Pancreas (tissue), 10 donors: ENCODE results near the gene PRAME. TPM values are rescaled to one million over a fixed set of nuclear protein-coding genes. Genes with fewer than 3 reads are reported as not detected.

ENCODE experiments used
- ATAC-seq, 4 donors: fragments of 200-7000 bp; cut with Tn5 transposase; one replicate each; pipeline versions ENCODE4 v1.8.0 to v1.9.1; 2020; ENCODE audit warnings: mild to moderate bottlenecking in 4 of 4, moderate library complexity in 4 of 4
- DNase-seq, 6 donors: peaks; one replicate each; pipeline ENCODE4 v3.0.0-alpha.2; 2020
- FAIRE-seq: peaks from 2 replicates; lab custom pipeline; 2012; peaks lifted over from hg19 to GRCh38; lab: Jason Lieb, UNC
- H3K27ac ChIP-seq, 4 donors: fragments of 200-600 bp; sonication (generic); 1 replicate in 3 of 4; 2 replicates in 1 of 4; pipeline versions ENCODE4 v1.5.0 to v1.8.0; 2020
- H3K27me3 ChIP-seq, 4 donors: fragments of 200-600 bp; one replicate each; pipeline ENCODE4 v1.8.0; 2021
- H3K36me3 ChIP-seq, 3 donors: fragments of 200-600 bp; sonication (generic) in 1 of 3; one replicate each; pipeline versions ENCODE4 v1.5.0 to v1.8.0; 2020 to 2021
- H3K4me1 ChIP-seq, 3 donors: fragments of 200-600 bp; one replicate each; pipeline ENCODE4 v1.8.0; 2021
- H3K4me3 ChIP-seq, 4 donors: fragments of 200-600 bp; sonication (generic) in 2 of 4; one replicate each; pipeline versions ENCODE4 v1.5.0 to v1.8.0; 2020 to 2021
- H3K9me3 ChIP-seq, 4 donors: fragments of 200-600 bp; one replicate each; pipeline ENCODE4 v1.8.0; 2021
- CTCF ChIP-seq, 4 donors: fragments of 200-600 bp; sonication (generic) in 3 of 4; IDR thresholded peaks; one replicate each; pipeline versions ENCODE4 v1.5.0 to v1.8.0; 2021; ENCODE audit warnings: antibody characterized with exemption in 4 of 4
- WGBS, 2 donors: extraction: QIAGEN DNeasy Blood & Tissue Kit; methylation state at CpG; one replicate each; pipeline ENCODE4 v1.1.7; 2013; 5-methylcytosine and 5-hydroxymethylcytosine counted together
- intact Hi-C, 3 donors: fragments of 100-400 bp; cut with DNase I; formaldehyde crosslinking; loops; one replicate each; pipeline versions ENCODE4 v1.11.1 to v1.14.2; 2022
- polyA plus RNA-seq, 2 donors: library from polyadenylated mRNA; stranded (reverse); fragments of 200-250 nt; gene quantifications; one replicate each; pipeline ENCODE4 v1.2.3, GENCODE V29; 2013
- total RNA-seq, 6 donors: library from RNA; stranded (reverse); fragmentation: NEBNext Ultra II Directional in 4 of 6; extraction: Animal tissue kit (Norgen Biotek cat#: 25700) in 4 of 6; gene quantifications; one replicate each; pipeline versions ENCODE4 v1.2.1 to v1.2.4, GENCODE V29; 2021 to 2023
- donor health status: healthy with polysubstance abuse.
- donor health status: DM: no; HTN: no; CAD: no; lungs with moderate emphysema.
- donor health status: DM: no; HTN: no; CAD: no.
- donor health status: control.
- donor health status: control.
- donor health status: Bipolar disorder and iron deficiency.
- donor health status: DM: yes; HTN: yes; CAD: no.
- donor health status: DM: no; HTN: no; CAD: no.
- donor health status: DM: no; HTN: no; CAD: no.
- donor health status: DM: yes; HTN: yes; CAD: no.

The PRAME gene
- total and polyA plus RNA-seq, 8 donors, result 1.6 TPM; not detected in 7

- DNase-seq (no peak), FAIRE-seq (no peak), ATAC-seq (no peak)
- no peaks in the 10 kb centered on the region for H3K27me3 ChIP-seq
- no peaks in the 10 kb centered on the region for H3K4me1 ChIP-seq
- H3K36me3 ChIP-seq, result no peaks in the 10 kb centered on the region
- H3K27ac ChIP-seq, result no peak overlapping the region
- H3K9me3 ChIP-seq, result no peaks in the 10 kb centered on the region
- intact Hi-C loops, result no loop called here
- H3K4me3 ChIP-seq, result no peak overlapping the region
- TF ChIP-seq CTCF (IDR thresholded peaks at IDR 0.05), result no peak
- WGBS, 2 donors, result 74 to 78% methylated on average over 6 of the region's 6 CpGs
Measured at GRCh38 chr22:22523494-22523893, 35.6 kb downstream of the PRAME start.

- H3K27ac ChIP-seq, result no peak overlapping the region
- no peak for TF ChIP-seq CTCF (IDR thresholded peaks at IDR 0.05)
- FAIRE-seq (no peak), DNase-seq (no peak), ATAC-seq (no peak)
- H3K27me3 ChIP-seq, result no peaks in the 10 kb centered on the region
- H3K4me3 ChIP-seq, result no peak overlapping the region
- no peaks in the 10 kb centered on the region for H3K36me3 ChIP-seq
- intact Hi-C loops, result no loop called here
- WGBS, 2 donors, result 75 to 83% methylated on average over 8 of the region's 8 CpGs
- H3K9me3 ChIP-seq, result no peaks in the 10 kb centered on the region
- no peaks in the 10 kb centered on the region for H3K4me1 ChIP-seq
Measured at GRCh38 chr22:22521631-22522030, 37.4 kb downstream of the PRAME start.

- no peak overlapping the region for H3K4me3 ChIP-seq
- no peaks in the 10 kb centered on the region for H3K27me3 ChIP-seq
- 72 to 79% methylated on average over 12 of the region's 12 CpGs for WGBS, 2 donors
- no peak overlapping the region for H3K27ac ChIP-seq
- H3K36me3 ChIP-seq, result no peaks in the 10 kb centered on the region
- no peak for FAIRE-seq
- no peak for ATAC-seq
- TF ChIP-seq CTCF (IDR thresholded peaks at IDR 0.05), result no peak
- no peak for DNase-seq
- H3K9me3 ChIP-seq, result no peaks in the 10 kb centered on the region
- no peaks in the 10 kb centered on the region for H3K4me1 ChIP-seq
- intact Hi-C loops, result no loop called here
Measured at GRCh38 chr22:22520667-22521602, 38.1 kb downstream of the PRAME start.

- 56 to 66% methylated on average over 12 of the region's 12 CpGs for WGBS, 2 donors
- no peak for FAIRE-seq
- H3K4me1 ChIP-seq, result no peaks in the 10 kb centered on the region
- DNase-seq, result no peak
- H3K27me3 ChIP-seq, result no peaks in the 10 kb centered on the region
- TF ChIP-seq CTCF (IDR thresholded peaks at IDR 0.05), result no peak
- ATAC-seq, result no peak
- intact Hi-C loops, result no loop called here
- H3K27ac ChIP-seq, result no peak within 1 kb of the TSS
- no peaks in the 10 kb centered on the region for H3K9me3 ChIP-seq
- no peak within 1 kb of the TSS for H3K4me3 ChIP-seq
- H3K36me3 ChIP-seq, result no peaks in the 10 kb centered on the region
Measured at GRCh38 chr22:22520020-22520656, 38.9 kb downstream of the PRAME start, which contains the start of gene ZNF280A. Gene ZNF280A (minus strand): TSS chr22:22520270. CDS start chr22:22515630, 4,640 bp downstream.
